TTC549 (cell line): ENCODE results near the gene C1QTNF7.

Experiments
- FAIRE-seq: peaks from 2 replicates; lab custom pipeline; 2012; peaks lifted over from hg19 to GRCh38; lab: Jason Lieb, UNC

C1QTNF7 gene

GRCh38 chr4:15414551-15415091 is 13.2 kb upstream of the C1QTNF7 start:
- no peak for FAIRE-seq

DNA sequence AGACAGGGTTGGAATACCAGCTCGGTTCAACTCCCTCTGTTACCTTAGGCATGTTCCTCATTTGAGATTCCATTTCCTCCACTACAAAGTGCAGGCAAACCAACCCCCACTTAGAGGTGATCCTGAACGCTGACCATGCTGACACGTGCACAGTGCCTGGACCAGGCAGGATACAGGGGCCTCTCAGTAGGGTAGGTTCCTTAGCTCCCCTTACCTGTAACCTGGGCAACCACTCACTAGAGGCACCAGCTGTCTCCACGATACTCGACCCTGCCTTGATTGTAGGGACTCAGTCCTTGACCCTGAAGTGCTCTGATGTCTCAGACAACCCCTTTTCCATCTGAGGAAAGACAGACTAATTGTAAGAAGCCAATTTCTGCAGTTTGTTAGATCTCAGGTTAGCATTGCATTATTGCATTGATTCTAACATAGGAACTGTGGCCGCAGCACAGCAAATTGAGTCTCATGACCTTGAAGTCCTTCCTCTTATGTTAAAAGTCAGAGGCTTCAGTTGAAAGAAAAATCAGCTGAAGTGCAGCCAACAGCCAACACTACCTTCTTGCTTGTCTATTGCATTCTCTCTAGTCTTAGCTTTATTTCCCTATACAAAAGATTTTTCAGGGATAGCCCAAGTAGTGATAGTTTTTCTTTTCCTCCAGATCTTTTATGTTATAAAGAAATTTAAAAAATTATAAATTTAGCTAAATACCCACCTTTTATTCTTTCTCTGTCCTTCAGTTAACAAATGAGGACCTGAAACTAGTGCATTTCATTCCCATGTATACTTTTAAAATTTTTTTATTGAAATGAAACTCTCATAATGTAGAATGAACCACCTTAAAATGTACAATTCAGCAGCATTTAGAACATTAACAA is 11.2 kb upstream of the C1QTNF7 start:
- FAIRE-seq, result no peak

GRCh38 chr4:15417233-15417660 is 10.6 kb upstream of the C1QTNF7 start:
- FAIRE-seq, result no peak

GRCh38 chr4:15418956-15419355 is 8.9 kb upstream of the C1QTNF7 start:
- no peak for FAIRE-seq

GRCh38 chr4:15420642-15421041 is 7.2 kb upstream of the C1QTNF7 start:
- no peak for FAIRE-seq

DNA sequence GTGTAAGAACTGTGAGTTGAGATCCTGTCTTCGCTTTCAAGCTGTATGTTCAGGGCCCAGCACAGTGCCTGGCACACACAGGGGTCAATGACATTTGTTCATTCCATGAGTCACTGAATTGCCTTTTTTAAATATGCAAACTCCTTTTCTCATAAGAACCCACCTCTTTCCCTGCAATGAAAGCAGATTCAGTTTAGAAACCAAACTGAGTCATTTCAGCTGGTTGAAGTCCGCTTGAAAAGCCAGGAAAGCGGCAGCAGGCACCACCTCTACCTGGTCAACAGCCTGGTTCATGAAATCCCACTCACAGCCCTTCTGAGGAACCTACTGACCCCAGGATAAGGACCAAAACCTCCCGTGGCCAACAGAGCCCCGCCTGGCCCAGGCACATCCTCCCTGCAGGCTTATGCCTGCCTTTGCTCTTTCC is 4.5 kb upstream of the C1QTNF7 start:
- FAIRE-seq, result no peak

- FAIRE-seq, result no peak
Measured at GRCh38 chr4:15425520-15425919, 2.3 kb upstream of the C1QTNF7 start.

DNA sequence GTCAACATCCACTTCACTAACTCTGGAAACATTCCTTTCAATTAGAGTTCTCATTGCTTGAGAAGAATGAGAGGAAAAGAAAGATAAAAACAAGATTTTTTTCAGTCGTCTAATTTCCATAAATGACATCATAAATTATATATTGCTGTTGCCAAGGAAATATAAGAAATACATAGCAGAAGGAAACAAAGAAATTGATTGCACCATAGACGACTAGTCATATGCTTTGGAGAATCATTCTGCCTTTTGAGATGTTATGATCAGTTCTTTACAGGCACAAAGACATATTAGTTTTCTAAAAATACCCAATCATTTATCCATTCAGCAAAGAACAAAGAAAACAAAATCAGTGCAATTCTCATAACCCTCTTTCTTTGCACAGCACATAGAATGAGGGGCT is 672 bp upstream of the C1QTNF7 start:
- FAIRE-seq, result no peak

GRCh38 chr4:15428611-15429010 is 778 bp downstream of the C1QTNF7 start:
- no peak for FAIRE-seq

- no peak for FAIRE-seq
Measured at GRCh38 chr4:15434091-15434490, 6.3 kb downstream of the C1QTNF7 start.

DNA sequence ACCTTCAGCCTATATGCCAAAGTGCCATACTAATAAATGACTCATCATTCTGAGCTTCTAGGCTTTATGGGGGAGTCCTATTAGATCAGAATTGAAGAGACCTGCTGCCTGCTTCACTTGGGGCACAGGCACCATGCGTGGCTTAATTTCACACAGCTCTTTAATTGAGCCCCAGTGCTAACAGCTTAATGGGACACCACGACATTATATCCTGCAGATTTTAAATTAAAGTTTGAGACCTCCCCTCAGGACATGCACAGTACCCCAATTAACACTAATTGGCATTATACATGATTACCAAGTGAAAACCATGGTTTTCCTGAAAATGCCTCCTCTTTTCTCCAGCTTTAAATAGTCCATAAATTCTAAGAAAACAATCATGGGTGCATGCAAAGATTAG is 6.8 kb downstream of the C1QTNF7 start:
- no peak for FAIRE-seq

DNA sequence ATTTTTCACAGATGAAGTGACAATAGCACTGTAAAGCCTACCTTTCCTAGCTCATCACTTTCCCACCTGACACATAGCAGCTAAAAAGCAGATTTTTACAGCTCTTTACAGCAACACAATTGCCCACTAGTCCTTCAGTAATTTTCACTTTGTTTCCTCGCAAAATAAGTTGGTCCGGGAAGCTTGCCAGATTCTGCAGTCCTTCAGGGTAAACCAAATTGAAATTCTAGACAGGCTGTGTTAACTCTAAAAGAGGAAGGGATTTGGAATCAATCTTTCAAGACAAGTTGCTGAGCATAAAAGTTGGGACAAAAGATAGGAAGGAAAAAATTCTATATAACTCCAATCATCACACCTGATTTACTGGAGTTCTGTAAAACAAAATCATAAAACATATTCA is 8.7 kb downstream of the C1QTNF7 start:
- FAIRE-seq, result no peak

DNA sequence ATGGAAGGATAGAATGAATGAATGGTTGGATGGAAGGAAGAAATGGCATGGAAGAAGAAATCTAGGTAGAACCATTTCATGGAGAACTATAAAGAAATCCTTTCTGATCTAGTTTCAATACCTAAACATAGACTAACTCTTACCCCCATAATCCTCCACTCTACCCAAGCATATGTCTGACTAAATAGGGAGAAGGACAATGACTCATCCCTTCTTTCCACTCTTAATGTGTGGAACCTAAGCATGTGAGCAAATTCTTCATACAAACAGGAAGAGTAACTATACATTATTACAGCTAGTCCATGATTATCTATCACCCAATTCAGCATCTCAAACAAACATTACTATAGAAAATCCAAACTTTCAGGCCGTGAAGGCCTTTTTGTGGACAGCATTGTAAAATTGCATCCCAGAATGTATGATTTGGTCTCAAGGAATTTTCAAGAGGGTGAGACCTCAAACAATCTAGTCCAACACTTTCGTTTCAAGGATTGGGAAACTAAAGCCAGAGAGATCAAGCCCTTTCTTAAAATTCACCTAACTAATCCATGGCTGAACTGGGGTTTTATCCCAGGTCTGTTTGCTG is 11.2 kb downstream of the C1QTNF7 start:
- no peak for FAIRE-seq

DNA sequence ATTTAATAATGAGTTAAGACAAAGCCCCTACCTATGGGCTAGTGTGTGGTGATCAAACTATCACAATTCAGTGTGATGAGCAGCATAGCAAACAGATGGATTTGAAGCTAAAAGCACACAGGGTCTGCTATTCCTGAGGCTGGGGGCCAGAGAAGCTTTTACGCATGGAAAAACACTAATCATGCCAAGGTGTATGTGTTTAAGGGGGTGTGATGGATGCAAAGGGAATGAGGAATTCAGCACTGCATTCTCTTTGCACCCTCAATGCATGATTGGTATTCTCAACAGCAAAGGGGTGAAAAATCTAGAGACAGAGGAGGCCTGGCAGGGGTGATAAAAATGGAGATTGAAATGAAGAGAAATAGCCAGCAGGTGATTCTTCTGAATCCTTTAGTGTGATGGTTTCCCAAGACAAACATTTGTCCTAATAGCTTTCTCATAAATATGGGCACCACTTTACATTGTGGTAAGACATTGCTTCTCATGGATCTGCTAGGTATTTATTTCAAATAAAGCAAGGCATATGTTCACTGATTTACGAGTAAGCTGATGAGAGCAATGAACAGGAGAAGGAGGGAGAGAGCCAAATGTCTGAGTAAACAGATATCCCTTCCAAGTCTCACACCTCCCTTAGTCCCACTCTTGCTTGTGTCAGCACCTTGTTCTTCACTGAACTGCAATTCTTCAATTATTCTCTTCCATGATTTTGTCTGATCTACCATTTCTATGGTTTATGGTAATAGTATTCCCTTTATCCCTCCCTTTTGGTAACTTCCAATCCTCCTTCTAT is 15.7 kb downstream of the C1QTNF7 start:
- FAIRE-seq, result no peak

GRCh38 chr4:15444276-15444675 is 16.4 kb downstream of the C1QTNF7 start:
- no peak for FAIRE-seq

GRCh38 chr4:15444879-15445547 is 17.2 kb downstream of the C1QTNF7 start:
- no peak for FAIRE-seq

- FAIRE-seq, result no peak
Measured at GRCh38 chr4:15451181-15451865, 23.5 kb downstream of the C1QTNF7 start.

DNA sequence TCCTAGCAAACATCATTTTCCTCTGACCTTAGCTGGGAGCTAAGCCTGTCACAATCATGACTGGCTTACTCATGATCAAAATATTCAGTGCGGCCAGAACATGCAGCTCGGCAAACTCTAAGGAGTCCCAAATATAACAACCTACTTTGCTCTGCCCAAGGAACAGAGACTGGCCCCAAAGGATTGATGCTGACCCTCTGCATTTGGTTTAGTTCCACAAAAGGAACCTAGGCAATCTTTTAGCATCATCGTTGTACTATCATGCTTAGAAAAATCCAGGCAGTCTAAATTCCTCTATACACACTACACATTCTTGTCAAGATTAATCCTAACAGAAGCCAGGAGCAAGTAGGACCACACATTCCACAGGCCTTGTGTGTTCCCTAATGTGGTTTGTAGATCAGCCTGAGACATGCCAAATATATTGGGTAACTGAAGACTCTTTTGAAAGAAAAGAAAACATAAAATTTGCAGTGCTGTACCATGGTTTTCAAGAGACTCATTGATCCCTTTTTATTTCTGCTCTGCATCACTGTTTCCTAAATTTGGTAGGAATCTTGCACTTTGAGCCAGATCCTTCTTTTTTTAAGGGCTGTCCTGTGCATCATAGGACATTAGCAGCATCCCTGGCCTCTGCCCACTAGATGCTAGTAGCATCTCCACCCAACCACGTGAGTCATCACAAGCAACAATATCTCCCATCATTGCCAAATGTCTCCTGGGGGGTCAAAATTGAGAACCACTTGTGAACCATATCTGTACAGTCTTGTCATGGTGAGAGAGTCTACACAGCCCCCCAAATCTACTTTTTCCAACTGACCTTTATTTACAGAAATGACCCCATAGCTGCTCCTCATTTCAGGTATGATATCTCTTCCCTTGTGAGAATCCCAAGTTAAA is 24.3 kb downstream of the C1QTNF7 start:
- no peak for FAIRE-seq

DNA sequence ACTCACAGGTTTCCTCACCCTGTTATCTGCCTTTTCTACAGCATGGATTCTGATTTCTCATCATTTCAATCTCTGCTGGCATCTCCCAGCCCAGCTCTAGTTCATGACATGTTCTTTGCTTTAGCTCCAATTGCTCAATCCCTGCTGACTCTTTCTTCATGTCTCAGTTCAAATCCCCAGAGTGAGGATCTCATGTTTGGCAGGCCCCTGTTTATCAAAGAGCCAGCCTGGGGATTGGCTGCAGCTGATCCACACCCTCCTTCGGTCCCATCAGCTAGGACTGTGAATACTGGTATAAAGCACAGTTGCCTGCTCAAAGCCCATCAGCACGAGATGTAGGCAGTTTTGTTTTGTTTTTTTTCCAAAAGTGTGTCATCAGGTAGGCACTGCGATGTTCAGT is 27.5 kb downstream of the C1QTNF7 start:
- FAIRE-seq, result no peak

DNA sequence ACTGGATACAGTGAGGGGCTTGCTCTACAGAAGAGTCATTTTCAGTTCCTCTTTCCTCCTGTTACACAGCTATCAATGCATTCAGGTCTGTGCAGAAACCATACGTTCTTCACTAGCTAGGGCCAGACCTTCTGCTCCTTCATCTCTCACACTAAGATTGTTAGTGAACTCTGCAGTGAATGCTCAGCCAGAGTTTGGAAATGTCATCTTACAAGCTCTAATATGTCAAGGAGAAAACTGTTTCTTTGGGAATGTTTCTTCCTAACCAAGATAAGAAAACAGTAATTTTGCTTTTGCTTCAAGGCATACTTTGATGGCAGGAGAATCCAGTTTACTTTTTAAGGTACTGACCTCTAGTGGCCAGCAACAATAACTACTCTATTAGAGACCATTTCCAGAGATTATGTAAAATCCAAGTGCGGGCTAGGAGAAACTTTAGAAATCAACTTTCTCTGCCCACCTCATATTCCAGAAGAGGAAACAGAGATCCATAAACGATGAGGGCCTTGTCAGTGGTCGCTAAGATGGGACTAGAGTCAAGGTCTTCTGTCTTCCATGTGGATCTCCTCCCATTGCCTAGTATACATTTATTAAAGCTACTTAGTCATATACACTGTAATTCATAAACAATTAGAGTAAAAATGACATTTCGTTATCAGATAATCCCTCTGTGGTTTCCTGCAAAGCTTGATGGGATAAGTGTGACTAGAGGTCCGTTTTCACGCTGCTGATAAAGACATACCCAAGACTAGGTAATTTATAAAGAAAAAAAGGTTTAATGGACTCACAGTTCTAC is 29.8 kb downstream of the C1QTNF7 start:
- FAIRE-seq, result peak; percentile 68
